HFFc6 (cell line): ENCODE data around the gene RPH3AL. TPM values are rescaled to one million over a fixed set of nuclear protein-coding genes. Genes with fewer than 3 reads are reported as not detected.

ENCODE experiments used
- DNase-seq: peaks from one replicate; pipeline ENCODE4 v3.0.0-alpha.2; 2018
- H3K27ac Mint-ChIP-seq: 2 replicates; pipeline ENCODE4 v1.8.0; 2020; ENCODE audit warnings: mild to moderate bottlenecking, mixed read lengths
- H3K27me3 Mint-ChIP-seq: 2 replicates; pipeline ENCODE4 v1.8.0; 2021; ENCODE audit warnings: mild to moderate bottlenecking, moderate library complexity, mixed read lengths; ENCODE audit not compliant: insufficient read depth
- H3K36me3 Mint-ChIP-seq: 2 replicates; pipeline ENCODE4 v1.8.0; 2021; ENCODE audit warnings: low read depth, mixed read lengths
- H3K4me1 Mint-ChIP-seq: 2 replicates; pipeline ENCODE4 v1.8.0; 2020; ENCODE audit warnings: low read depth, mixed read lengths
- H3K4me3 Mint-ChIP-seq: 2 replicates; pipeline ENCODE4 v1.8.0; 2020; ENCODE audit warnings: mild to moderate bottlenecking, moderate library complexity, mixed read lengths
- H3K9me3 Mint-ChIP-seq: 2 replicates; pipeline ENCODE4 v1.8.0; 2020; ENCODE audit warnings: mild to moderate bottlenecking, mixed read lengths
- total RNA-seq, 6 experiments: library from RNA; stranded (reverse); fragmentation: NEBNext Ultra II Directional; extraction: Animal tissue kit (Norgen Biotek cat#: 25700); gene quantifications; 2 replicates in 1 of 6; 3 replicates in 5 of 6; pipeline ENCODE4 v1.2.3, GENCODE V29; 2021
- TF ChIP-seq, protein P1 (sequence below): fragments of 200-600 bp; sonication (generic); IDR thresholded peaks from 2 replicates; pipeline ENCODE4 v1.5.0; 2021; ENCODE audit warnings: antibody characterized with exemption, mild to moderate bottlenecking

RPH3AL gene
- total RNA-seq, 6 experiments from 2014 or later, result 1.4 to 2.4 (median 2.0) TPM

- Mint-ChIP-seq H3K9me3 (no peaks in the 10 kb centered on the region), H3K4me3 (no peak overlapping the region), H3K27me3 (peaks cover 3% of the 10 kb centered on the region; the same call in 1 of the 2 replicates), H3K4me1 (peaks cover 29% of the 10 kb centered on the region), H3K36me3 (no peaks in the 10 kb centered on the region), H3K27ac (no peak overlapping the region)
- DNase-seq, result no peak
- TF ChIP-seq, protein P1, sequence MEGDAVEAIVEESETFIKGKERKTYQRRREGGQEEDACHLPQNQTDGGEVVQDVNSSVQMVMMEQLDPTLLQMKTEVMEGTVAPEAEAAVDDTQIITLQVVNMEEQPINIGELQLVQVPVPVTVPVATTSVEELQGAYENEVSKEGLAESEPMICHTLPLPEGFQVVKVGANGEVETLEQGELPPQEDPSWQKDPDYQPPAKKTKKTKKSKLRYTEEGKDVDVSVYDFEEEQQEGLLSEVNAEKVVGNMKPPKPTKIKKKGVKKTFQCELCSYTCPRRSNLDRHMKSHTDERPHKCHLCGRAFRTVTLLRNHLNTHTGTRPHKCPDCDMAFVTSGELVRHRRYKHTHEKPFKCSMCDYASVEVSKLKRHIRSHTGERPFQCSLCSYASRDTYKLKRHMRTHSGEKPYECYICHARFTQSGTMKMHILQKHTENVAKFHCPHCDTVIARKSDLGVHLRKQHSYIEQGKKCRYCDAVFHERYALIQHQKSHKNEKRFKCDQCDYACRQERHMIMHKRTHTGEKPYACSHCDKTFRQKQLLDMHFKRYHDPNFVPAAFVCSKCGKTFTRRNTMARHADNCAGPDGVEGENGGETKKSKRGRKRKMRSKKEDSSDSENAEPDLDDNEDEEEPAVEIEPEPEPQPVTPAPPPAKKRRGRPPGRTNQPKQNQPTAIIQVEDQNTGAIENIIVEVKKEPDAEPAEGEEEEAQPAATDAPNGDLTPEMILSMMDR, result no peak
These were observed 4.6 kb downstream of the RPH3AL start for GRCh38 chr17:348012-348411.

DNA sequence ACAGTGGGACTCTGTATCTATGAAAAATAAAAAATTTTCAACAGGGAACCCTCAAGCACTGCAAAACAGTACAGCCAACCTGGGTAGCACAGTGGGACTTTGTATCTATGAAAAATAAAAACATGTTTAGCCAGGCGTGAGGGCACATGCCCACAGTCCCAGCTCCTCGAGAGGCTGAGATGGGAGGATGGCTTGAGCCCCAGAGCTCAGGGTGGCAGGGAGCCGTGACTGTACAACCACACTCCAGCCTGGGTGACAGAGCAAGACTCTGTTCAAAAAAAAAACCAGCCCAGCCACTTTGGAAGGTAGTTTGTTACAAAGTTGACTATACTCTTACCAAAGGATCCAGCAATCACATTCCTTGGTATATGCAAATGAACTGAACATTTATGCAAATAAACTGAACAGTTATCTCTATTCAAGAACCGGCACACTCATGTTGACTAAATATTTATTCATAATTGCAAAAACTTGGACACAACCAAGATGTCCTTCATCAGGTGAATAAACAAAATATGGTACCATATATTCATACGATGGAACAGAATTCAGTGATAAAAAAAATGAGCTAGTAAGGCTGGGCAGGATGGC lies 5.2 kb downstream of the RPH3AL start:
- Mint-ChIP-seq H3K4me3 (no peak overlapping the region), H3K27ac (no peak overlapping the region), H3K9me3 (no peaks in the 10 kb centered on the region), H3K4me1 (peaks cover 23% of the 10 kb centered on the region), H3K27me3 (peaks cover 2% of the 10 kb centered on the region; the same call in 1 of the 2 replicates), H3K36me3 (no peaks in the 10 kb centered on the region)
- DNase-seq, result no peak
- TF ChIP-seq, protein P1, result no peak

- no peak for DNase-seq
- no peaks in the 10 kb centered on the region for H3K9me3 Mint-ChIP-seq
- H3K27me3 Mint-ChIP-seq, result peaks cover 5% of the 10 kb centered on the region
- peaks cover 15% of the 10 kb centered on the region for H3K4me1 Mint-ChIP-seq
- no peaks in the 10 kb centered on the region for H3K36me3 Mint-ChIP-seq
- H3K4me3 Mint-ChIP-seq, result no peak overlapping the region
- TF ChIP-seq, protein P1, result no peak
- no peak overlapping the region for H3K27ac Mint-ChIP-seq
These were observed 6.4 kb downstream of the RPH3AL start for GRCh38 chr17:345992-346785.

- no peaks in the 10 kb centered on the region for H3K9me3 Mint-ChIP-seq
- H3K4me1 Mint-ChIP-seq, result peaks cover 6% of the 10 kb centered on the region; the same call in 1 of the 2 replicates
- H3K4me3 Mint-ChIP-seq, result no peak overlapping the region
- DNase-seq, result no peak
- no peaks in the 10 kb centered on the region for H3K36me3 Mint-ChIP-seq
- peaks cover 8% of the 10 kb centered on the region for H3K27me3 Mint-ChIP-seq
- TF ChIP-seq, protein P1, result no peak
- H3K27ac Mint-ChIP-seq, result no peak overlapping the region
These were observed 7.3 kb downstream of the RPH3AL start for GRCh38 chr17:345261-345660.

GRCh38 chr17:343875-344752 lies 8.5 kb downstream of the RPH3AL start:
- TF ChIP-seq, protein P1, result no peak
- no peak for DNase-seq
- H3K27ac Mint-ChIP-seq, result no peak overlapping the region
- H3K36me3 Mint-ChIP-seq, result no peaks in the 10 kb centered on the region
- H3K9me3 Mint-ChIP-seq, result no peaks in the 10 kb centered on the region
- H3K27me3 Mint-ChIP-seq, result peaks cover 10% of the 10 kb centered on the region
- H3K4me1 Mint-ChIP-seq, result peaks cover 5% of the 10 kb centered on the region; the same call in 1 of the 2 replicates
- H3K4me3 Mint-ChIP-seq, result no peak overlapping the region
